Right lobe of liver (tissue), 4 donors: ENCODE measurements around the gene GPR158.

Experiments used
- CTCF ChIP-seq, 4 donors: fragments of 200-600 bp in 3 of 4; fragments of 450-650 bp in 1 of 4; IDR thresholded peaks; one replicate each; pipeline versions ENCODE4 v1.5.1 to v1.8.0; 2016 to 2022; ENCODE audit warnings: antibody characterized with exemption in 4 of 4, mild to moderate bottlenecking in 2 of 4
- POLR2A ChIP-seq: fragments of 450-650 bp; IDR thresholded peaks from one replicate; pipeline ENCODE4 v1.6.1; 2017; ENCODE audit warnings: antibody characterized with exemption, mild to moderate bottlenecking
- donor health status: DM: no; HTN: no; CAD: no.
- donor health status: DM: no; HTN: no; CAD: no.
- donor health status: DM: no; HTN: yes; CAD: no.

DNA sequence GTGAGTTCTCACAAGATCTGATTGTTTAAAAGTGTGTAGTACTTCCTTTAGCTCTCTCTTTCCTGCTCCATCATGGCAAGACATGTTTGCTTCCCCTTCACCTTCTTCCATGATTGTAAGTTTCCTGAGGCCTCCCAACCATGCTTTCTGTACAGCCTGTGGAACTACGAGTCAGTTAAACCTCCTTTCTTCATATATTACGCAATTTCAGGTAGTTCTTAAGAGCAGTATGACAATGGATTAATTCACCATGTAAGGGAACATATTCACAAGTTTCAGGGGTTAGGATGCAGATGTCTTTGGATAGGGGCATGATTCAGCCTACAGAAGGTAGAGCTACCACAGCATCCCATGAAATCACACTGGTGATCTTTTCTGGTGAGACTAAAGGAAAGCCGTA is 174.7 kb downstream of the GPR158 start:
- TF ChIP-seq CTCF (IDR thresholded peaks at IDR 0.05) (no peak), POLR2A (no peak)
